GM13976 (cell line): ENCODE measurements around the gene DYNC2H1.

ENCODE experiments used
- DNase-seq: peaks from one replicate; pipeline ENCODE4 v3.0.0; 2012; ENCODE audit warnings: low spot score
- in situ Hi-C: fragments of 300-500 bp; cut with MboI; formaldehyde crosslinking; loops from one replicate; pipeline ENCODE4 v1.12.0; 2022; ENCODE audit warnings: low sequenced_read_pairs, mixed read lengths, inconsistent platforms; ENCODE audit not compliant: unreplicated experiment
- TF ChIP-seq, protein P1 (sequence below): IDR thresholded peaks from 2 replicates; pipeline ENCODE4 v1.5.1; 2012; ENCODE audit warnings: borderline replicate concordance, mild to moderate bottlenecking; ENCODE audit not compliant: insufficient read depth; ENCODE audit errors: extremely low read depth, missing control alignments, control extremely low read depth

Gene DYNC2H1

GRCh38 chr11:103164093-103164796 is 55.0 kb downstream of the DYNC2H1 start:
- in situ Hi-C loops = no loop called here
- TF ChIP-seq, protein P1, sequence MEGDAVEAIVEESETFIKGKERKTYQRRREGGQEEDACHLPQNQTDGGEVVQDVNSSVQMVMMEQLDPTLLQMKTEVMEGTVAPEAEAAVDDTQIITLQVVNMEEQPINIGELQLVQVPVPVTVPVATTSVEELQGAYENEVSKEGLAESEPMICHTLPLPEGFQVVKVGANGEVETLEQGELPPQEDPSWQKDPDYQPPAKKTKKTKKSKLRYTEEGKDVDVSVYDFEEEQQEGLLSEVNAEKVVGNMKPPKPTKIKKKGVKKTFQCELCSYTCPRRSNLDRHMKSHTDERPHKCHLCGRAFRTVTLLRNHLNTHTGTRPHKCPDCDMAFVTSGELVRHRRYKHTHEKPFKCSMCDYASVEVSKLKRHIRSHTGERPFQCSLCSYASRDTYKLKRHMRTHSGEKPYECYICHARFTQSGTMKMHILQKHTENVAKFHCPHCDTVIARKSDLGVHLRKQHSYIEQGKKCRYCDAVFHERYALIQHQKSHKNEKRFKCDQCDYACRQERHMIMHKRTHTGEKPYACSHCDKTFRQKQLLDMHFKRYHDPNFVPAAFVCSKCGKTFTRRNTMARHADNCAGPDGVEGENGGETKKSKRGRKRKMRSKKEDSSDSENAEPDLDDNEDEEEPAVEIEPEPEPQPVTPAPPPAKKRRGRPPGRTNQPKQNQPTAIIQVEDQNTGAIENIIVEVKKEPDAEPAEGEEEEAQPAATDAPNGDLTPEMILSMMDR = no peak
- no peak for DNase-seq

GRCh38 chr11:103167166-103167565 is 57.9 kb downstream of the DYNC2H1 start:
- in situ Hi-C loops = no loop called here
- DNase-seq = no peak

DNA sequence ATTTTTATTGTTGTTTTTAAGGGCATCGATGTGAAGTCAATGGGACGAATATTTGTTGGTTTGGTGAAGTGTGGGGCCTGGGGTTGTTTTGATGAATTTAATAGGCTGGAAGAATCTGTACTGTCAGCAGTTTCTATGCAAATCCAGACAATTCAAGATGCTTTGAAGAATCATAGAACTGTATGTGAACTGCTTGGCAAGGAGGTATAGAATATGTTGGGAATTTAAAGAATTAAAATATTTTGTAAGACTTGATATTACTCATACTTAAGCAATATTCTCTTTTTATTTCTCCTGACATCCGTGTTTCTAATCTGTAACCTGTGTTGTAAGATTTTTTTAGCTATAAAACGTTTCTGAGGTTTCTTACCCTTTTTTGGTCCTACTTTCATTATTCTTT is 61.6 kb downstream of the DYNC2H1 start:
- in situ Hi-C loops = no loop called here
- DNase-seq = no peak
- TF ChIP-seq, protein P1 = no peak

More at GRCh38 chr11:103167166-103167565, 57.9 kb downstream of the DYNC2H1 start:
- TF ChIP-seq, protein P1 = no peak

- in situ Hi-C loops = no loop called here
- no peak for DNase-seq
- TF ChIP-seq, protein P1 = no peak
Measured at GRCh38 chr11:103175461-103176129, 66.4 kb downstream of the DYNC2H1 start.

- TF ChIP-seq, protein P1 = no peak
- in situ Hi-C loops = no loop called here
- DNase-seq = no peak
Measured at GRCh38 chr11:103183981-103184611, 74.9 kb downstream of the DYNC2H1 start.

- DNase-seq = peak; percentile 3
- TF ChIP-seq, protein P1 = peak; percentile 30
- in situ Hi-C loops = no loop called here
Measured at GRCh38 chr11:103202048-103202651, 92.9 kb downstream of the DYNC2H1 start.
